ENCODE data around the gene MAPKAP1. TPM values are rescaled to one million over a fixed set of nuclear protein-coding genes. Genes with fewer than 3 reads are reported as not detected.

The MAPKAP1 gene
- total and polyA plus RNA-seq, 9 of the 15 experiments (the other 6 are each of a cell fraction or from before 2014, with no cell fraction given), result 2.6 to 82.1 (median 61.1) TPM

- ATAC-seq, result peak; percentile 25; the same call in 1 of the 3 replicates
- Histone ChIP-seq H3K9me1 (ENCODE audit: control insufficient read depth, insufficient read depth, low read length) (no peaks in the 10 kb centered on the region), H3K27ac (ENCODE audit: extremely low read depth, low read depth, low read length) (no peak overlapping the region), H3K9me3 (replicated peaks; ENCODE audit: control insufficient read depth, insufficient read depth, low read depth, low read length) (no peaks in the 10 kb centered on the region; the same call in none of the 2 replicates), H3K36me3 (ENCODE audit: control insufficient read depth, insufficient read depth, low read length) (no peaks in the 10 kb centered on the region), H3K27me3 (ENCODE audit: control insufficient read depth in 2 of 2, insufficient read depth in 2 of 2, low read length in 2 of 2) (no peaks in the 10 kb centered on the region; a peak in 1 of 5 replicates), H2AFZ (ENCODE audit: low read depth, low read length) (no peak overlapping the region), H3K4me2 (ENCODE audit: insufficient read depth, low read length) (no peak overlapping the region), H3K79me2 (ENCODE audit: control insufficient read depth, insufficient read depth, low read length) (no peaks in the 10 kb centered on the region), H3K9ac (ENCODE audit: insufficient read depth in 1 of 2, low read depth in 2 of 2, low read length in 2 of 2) (no peak overlapping the region), H4K20me1 (replicated peaks; ENCODE audit: control insufficient read depth, insufficient read depth, low read length) (no peaks in the 10 kb centered on the region), H3K4me1 (replicated peaks in 1 of 2; ENCODE audit: control insufficient read depth in 2 of 2, insufficient read depth in 2 of 2, low read length in 2 of 2) (peaks cover 0 to 22% of the 10 kb centered on the region in 2 experiments; a peak in 1 of 5 replicates), H3K4me3 (no peak overlapping the region)
- POLR2A ChIA-PET, result no interaction called here
- in situ Hi-C loops (cut with MboI) (loop anchor here (10.0 kb wide), 1 partner anchor 995 kb away; no protein-coding TSS in a partner anchor), intact Hi-C loops (cut with micrococcal nuclease) (no loop called here)
- FAIRE-seq, result no peak
- TF ChIP-seq MYNN (IDR thresholded peaks at IDR 0.05) (no peak), MYNN (CRISPR knock-in tag; IDR thresholded peaks at IDR 0.05) (no peak), ZNF316 (IDR thresholded peaks at IDR 0.05) (no peak), TEAD4 (IDR thresholded peaks at IDR 0.05; ENCODE audit: low read length) (no peak), TEAD4 (CRISPR knock-in tag; IDR thresholded peaks at IDR 0.05; ENCODE audit: borderline replicate concordance) (no peak), ZNF175 (CRISPR knock-in tag; IDR thresholded peaks at IDR 0.05; ENCODE audit: low read depth) (no peak), GATAD2A (IDR thresholded peaks at IDR 0.05) (no peak), MAFF (IDR thresholded peaks at IDR 0.05; ENCODE audit: low read length) (no peak), SRSF9 (IDR thresholded peaks at IDR 0.05; ENCODE audit: borderline replicate concordance, low read depth, low read length) (no peak), TBP (optimal IDR thresholded peaks at IDR 0.05; ENCODE audit: low read depth, low read length) (no peak), JUND (IDR thresholded peaks at IDR 0.05; ENCODE audit: borderline replicate concordance, low read depth, low read length) (no peak), JUND (tag; IDR thresholded peaks at IDR 0.05; ENCODE audit: borderline replicate concordance, low read depth, low read length) (no peak), HDAC8 (tag; IDR thresholded peaks at IDR 0.05) (no peak), FOXM1 (IDR thresholded peaks at IDR 0.05; ENCODE audit: low read depth) (no peak), FOXM1 (CRISPR knock-in tag; IDR thresholded peaks at IDR 0.05; ENCODE audit: low read depth) (no peak), CSDE1 (IDR thresholded peaks at IDR 0.05) (no peak), ZNF717 (CRISPR knock-in tag; IDR thresholded peaks at IDR 0.05) (no peak), SRSF3 (IDR thresholded peaks at IDR 0.05; ENCODE audit: insufficient read depth, low read length) (no peak), RFX7 (CRISPR knock-in tag; IDR thresholded peaks at IDR 0.05) (no peak), ZFP36 (IDR thresholded peaks at IDR 0.05; ENCODE audit: low read depth, low read length, partially characterized antibody) (no peak), USF2 (CRISPR knock-in tag; IDR thresholded peaks at IDR 0.05) (no peak)
- CTCF ChIA-PET (ENCODE audit: low intra/inter-chr PET ratio), result no interaction called here
- DNase-seq (ENCODE audit: extremely low read depth in 1 of 4, low spot score in 3 of 4), result no peak
- WGBS (ENCODE audit: insufficient coverage, low coverage, missing lambda C conversion rate), result 57% methylated on average over 18 of the region's 20 CpGs
- no TSS peak for BruUV-seq (replicated peaks)
Measured at GRCh38 chr9:125399666-125400065, 307.3 kb downstream of the MAPKAP1 start.

Data from K562 (cell line).